Dermis blood vessel endothelial cell (primary cell): ENCODE data around the gene IFT80. TPM values are rescaled to one million over a fixed set of nuclear protein-coding genes. Genes with fewer than 3 reads are reported as not detected.
A peak's percentile ranks its signal among the peaks of the same experiment; 100 is the strongest.
"Not testable (repeated sequence)": the region's sequence is repeated elsewhere in the genome, so short reads cannot be mapped to it uniquely, and the experiment has no call there.

Experiments
- DNase-seq: peaks from one replicate; pipeline ENCODE4 v3.0.0; 2010
- total RNA-seq: library from RNA; depleted of rRNA; stranded (reverse); fragments of >200 nt; gene quantifications from 2 replicates; pipeline ENCODE4 v1.2.3, GENCODE V29; 2014

Gene IFT80
- total RNA-seq, 1 donor from 2014 or later: 28.6 TPM

GRCh38 chr3:160355826-160356225 is 43.2 kb downstream of the IFT80 start:
- no peak for DNase-seq

DNA sequence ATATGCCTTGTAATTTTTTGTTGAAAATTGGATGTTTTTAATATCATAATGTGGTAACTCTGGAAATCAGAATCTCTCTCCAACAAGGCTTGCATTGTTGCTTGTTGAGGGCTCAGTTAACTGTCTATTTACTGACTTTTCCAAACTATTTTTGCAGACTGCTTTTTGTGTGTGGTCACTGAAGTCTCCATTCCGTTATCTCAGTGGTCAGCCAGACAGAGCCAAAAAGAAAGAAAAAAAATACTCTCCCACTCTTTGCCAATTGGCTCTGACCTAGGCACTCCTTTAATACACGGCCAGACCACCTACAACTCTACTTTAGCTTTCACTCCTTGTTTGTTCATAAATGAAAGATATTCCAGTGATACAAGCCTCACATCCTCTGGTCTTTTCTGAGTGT is 52.5 kb downstream of the IFT80 start:
- DNase-seq: no peak

DNA sequence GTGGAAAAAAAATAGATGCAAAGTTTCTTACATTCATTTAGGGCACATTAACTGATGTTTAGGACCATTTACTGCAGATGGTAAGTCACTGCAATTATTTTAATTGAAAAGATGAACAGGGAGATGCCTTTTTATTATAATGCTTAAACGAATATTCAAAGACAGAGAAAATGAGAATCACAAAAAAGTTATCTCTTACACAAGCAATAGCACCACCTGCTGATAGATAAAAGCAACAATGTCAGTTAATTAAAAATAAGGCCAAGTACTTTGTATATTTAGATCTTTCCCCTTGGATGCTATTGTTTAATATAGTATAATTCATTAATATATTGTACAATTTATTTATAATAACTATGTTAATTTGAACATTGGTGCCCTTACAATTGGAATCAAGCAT is 55.9 kb downstream of the IFT80 start:
- DNase-seq: peak; percentile 39

- peak; percentile 6 for DNase-seq
These were observed 58.7 kb downstream of the IFT80 start for GRCh38 chr3:160340351-160340750.

DNA sequence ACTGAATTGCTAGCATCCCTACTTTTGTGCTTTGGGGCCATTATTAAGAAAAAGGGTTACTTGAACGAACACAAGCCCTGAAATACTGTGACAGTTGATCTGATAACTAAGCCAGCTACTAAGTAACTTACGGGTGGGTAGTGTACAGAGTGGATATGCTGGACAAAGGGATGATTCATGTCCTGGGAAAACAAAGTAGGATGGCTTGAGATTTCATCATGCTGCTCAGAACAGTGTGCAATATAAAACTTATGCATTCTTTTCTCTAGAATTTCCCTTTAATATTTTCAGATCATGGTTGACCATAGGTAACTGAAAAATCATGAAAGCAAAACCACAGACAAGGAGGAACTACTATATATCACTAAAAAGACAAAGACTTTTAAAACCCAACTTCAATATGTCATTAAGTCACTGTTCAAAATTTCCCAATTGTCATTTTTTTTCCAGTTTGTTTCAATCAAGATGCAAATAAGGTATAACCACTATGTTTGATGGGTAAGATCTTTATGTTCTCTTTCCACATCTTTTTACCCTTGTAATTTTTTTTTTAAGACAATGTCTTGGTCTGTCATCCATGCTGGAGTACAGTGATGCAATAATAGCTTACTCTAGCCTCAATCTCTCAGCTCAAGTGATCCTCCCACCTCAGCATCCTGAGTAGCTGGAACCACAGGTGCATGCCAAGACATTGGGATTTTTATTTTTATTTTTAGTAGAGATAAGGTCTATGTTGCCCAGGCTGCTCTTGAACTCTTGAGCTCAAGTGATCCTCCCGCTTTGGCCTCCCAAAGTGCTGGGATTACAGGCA is 67.7 kb downstream of the IFT80 start:
- peak; percentile 56 for DNase-seq

DNA sequence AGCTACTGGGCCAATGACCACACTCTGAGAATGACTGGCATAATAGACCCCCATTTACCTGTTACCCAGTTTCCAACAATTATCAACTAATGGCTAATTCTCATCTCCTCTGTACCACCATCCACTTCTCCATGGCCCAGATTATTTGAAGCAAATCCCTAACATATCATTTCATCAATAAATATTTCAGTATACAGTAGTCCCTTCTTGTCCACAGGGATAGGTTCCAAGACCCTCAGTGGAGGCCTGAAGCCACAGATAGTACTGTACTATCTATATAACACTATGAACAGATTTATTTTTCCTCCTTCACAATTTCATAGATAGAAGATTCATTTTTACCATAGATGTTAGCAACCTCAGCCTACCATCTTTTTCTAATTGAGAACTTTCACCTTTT is 68.3 kb downstream of the IFT80 start:
- DNase-seq: no peak

- no peak for DNase-seq
These were observed 68.9 kb downstream of the IFT80 start for GRCh38 chr3:160330109-160330508.

- not testable (repeated sequence) for DNase-seq
These were observed 72.7 kb downstream of the IFT80 start for GRCh38 chr3:160326286-160326685.

GRCh38 chr3:160321821-160322220 is 77.2 kb downstream of the IFT80 start:
- not testable (repeated sequence) for DNase-seq

DNA sequence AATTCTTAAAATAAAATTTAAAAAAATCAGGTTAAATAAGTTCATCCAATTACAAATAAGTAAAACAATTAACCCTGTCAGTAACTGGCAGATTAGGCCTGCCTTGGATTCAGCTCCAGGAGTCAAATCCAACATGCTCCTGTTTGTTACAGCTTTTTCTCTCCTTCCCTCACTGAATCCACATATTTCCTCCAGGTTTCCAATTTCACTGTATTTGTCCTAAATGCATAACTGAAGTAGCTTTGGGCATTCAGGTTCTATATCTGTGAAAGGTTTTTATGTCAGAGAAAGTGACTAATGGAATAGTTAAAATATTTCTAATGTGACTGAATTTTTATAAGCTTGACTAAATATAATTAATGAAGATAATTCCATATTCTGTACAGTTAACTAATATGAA is 79.7 kb downstream of the IFT80 start:
- no peak for DNase-seq

DNA sequence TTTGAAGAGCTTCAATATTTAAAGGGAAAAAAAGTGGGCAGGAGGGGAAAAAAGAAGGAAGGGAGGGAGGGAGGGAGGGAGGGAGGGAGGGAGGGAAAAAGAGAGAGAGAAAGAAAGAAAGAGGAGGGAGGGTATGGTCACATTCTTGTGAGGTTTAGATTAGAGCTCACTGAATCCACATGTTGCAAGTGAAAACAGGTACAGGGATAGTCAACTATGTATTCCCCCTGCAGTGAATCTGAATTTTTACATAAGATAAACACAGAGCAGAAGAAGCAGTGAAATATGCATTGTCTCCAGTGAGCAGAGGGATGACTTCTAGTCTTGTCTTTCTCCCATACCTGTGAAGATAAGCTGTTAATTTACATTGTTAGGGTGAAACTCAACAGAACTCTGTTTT is 84.0 kb downstream of the IFT80 start:
- DNase-seq: no peak

DNA sequence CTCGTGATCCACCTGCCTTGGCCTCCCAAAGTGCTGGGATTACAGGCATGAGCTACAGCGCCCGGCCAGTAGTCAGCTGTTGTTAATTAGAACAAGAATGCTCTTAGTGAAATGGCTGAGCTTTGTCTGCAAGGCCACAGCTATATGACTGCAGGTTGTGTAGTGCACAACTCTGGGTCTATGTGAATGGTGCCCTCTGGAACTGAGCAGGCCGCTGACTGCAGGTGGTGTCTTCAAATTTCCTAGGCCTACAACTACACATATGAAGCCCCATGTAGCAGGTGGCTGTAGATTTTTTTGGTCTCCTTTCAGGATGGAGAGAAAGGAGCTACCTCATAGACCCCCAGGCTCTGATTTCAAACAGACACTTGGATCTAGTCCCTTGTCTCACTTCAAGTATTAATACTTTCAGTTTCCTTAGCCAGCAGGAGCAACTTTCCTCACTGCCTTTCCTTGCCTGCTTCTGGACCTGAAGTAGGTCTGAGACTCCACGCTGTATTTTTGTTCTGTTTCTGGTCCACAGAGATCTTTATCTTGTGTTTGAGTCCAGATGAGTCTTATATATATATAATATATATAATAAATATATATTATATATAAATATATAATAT is 86.9 kb downstream of the IFT80 start:
- no peak for DNase-seq

GRCh38 chr3:160302806-160303205 is 96.2 kb downstream of the IFT80 start:
- DNase-seq: peak; percentile 52

- no peak for DNase-seq
These were observed 102.4 kb downstream of the IFT80 start for GRCh38 chr3:160296591-160296990.

DNA sequence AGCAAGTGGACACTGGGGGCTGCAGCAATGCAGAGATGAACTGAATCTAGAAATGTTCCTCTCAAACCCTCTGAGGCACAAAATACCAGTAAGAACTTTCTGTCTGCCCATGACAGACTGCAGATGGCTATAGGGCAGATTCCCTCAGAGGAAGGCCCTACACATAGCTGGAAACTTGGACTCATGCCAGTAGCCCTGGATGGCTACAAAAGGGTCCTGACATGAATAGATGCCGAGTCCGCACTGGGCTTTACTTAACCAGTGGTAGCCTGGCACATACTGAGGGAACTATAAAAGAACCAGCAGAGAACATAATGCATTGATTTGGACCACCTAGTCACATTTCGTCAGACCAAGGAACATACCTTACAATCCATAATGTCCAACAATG is 107.1 kb downstream of the IFT80 start:
- no peak for DNase-seq

GRCh38 chr3:160291290-160291908 is 107.6 kb downstream of the IFT80 start:
- DNase-seq: no peak

- no peak for DNase-seq
These were observed 111.4 kb downstream of the IFT80 start for GRCh38 chr3:160287666-160288065.

DNA sequence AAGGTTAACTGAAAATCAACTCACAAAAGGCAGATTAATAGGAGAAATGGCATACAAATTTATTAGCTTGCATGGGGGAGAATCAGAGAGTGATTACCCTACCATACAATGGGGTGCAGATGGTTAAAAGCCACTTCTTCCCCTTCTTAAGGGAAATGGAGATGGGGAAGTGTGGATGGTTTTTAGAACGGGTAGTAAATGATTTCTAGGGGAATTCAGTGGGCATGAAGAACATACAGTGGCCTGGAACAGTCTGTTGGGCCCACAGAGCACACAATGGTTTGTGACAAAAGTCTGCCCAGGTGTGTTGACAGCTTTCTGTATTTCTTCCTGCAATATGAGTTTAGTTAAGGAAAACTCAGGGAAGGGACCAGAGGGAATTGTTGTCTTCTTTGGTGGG is 112.8 kb downstream of the IFT80 start:
- DNase-seq: no peak

DNA sequence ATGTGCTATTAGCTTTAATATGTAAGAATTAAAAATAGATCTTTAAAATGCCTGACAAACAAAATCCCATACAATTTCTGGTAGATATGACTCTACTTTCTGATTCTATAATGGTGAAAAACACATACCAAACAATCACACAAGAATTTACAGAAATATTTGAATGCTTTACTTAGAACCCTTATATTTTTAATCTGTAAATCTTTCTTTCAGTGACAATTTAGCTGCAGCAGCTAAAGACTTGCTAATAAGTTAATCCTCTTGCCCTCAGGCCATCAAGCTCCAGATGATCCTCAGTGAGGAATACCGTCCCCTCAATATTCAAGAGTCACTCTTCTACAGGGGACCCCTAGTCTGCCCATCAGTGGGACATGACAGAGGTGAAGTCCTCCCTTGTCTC is 118.2 kb downstream of the IFT80 start:
- DNase-seq: no peak

DNA sequence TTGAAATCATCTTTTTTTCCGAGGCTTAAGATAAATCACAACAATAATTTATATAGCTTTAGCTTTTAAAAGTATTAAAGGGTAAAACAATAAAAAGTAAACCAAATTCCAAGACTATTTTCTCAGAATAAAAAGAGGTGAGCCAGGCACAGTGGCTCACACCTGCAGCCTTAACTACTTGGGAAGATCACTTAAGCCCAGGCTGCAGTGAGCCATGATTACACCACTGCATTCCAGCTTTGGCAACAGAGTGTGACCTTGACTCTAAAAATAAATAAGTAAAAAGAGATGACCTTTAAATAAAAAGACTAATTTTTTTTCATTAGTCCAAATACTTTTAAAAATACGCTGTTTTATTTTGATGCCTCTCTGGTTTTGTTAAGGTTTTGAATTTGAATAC is 119.4 kb downstream of the IFT80 start:
- DNase-seq: no peak

GRCh38 chr3:160278210-160278609 is 120.8 kb downstream of the IFT80 start:
- no peak for DNase-seq

GRCh38 chr3:160265088-160265487 is 133.9 kb downstream of the IFT80 start:
- no peak for DNase-seq

- DNase-seq: no peak
These were observed 138.3 kb downstream of the IFT80 start for GRCh38 chr3:160260587-160261270.
